NCI-H748 (cell line): ENCODE measurements around the gene GPR158.

Experiments used
- DNase-seq: peaks from one replicate; lab custom pipeline; 2025; ENCODE audit not compliant: unreplicated experiment; lab: John Stamatoyannopoulos, UW

The GPR158 gene

GRCh38 chr10:25388188-25388861 is 213.5 kb downstream of the GPR158 start:
- DNase-seq: no peak

GRCh38 chr10:25388862-25389206 is 214.0 kb downstream of the GPR158 start:
- no peak for DNase-seq

- no peak for DNase-seq
Observed at GRCh38 chr10:25390733-25391132, 215.9 kb downstream of the GPR158 start.

DNA sequence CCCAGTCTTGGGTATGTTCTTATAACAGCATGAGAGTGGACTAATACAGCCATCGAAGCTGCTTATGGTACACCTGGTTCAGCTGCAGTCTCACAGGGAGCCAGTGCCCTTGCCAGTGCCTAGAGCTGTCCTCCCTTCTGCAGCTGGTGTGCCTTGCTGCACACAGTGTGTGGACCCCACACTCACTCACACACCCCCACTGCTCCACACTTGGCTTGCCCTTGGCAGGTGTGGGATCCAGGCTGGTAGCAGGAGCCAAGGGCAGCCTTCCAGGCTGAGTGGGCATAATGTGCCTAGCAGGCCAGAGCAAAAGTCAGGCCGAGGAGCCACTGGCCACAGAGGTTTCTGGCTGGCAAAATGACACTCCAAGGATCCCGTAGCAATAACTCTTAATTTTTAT is 217.3 kb downstream of the GPR158 start:
- no peak for DNase-seq

DNA sequence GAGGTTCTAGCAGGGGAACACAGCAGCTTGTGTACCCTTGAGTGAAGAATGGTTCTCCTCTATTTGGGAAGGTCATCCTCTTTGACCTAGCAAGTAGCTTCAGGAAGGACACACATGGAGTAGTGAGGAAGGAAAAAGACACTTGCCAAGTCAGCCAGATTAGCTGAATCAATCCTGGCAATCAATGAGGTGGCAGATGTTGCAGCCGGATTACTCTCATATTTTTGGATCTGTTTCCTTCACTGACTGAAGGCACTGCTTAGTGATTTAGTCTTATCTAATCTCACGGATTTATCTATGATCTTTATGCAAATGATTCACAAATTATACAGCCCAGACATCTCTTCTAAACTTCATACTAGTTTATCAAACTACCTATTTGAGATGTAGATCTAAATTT is 218.8 kb downstream of the GPR158 start:
- DNase-seq: no peak

DNA sequence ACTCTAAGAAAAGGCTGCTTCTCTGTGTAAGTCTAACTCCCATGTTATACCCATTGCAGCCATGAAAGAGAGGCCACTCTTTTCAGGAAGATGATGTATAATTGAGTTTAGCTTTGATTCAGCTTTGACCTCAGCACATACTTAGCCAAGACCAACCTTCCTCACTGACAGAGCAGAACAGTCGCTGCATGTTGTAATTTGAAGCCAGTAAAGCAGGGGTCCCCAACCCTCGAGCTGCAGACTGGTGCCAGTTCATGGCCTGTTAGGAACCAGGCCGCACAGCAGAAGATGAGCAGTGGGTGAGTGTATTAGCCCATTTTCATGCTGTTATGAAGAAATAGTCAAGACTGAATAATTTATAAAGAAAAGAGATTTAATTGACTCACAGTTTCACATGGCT is 223.9 kb downstream of the GPR158 start:
- DNase-seq: no peak

GRCh38 chr10:25405871-25406270 is 231.1 kb downstream of the GPR158 start:
- DNase-seq: no peak

DNA sequence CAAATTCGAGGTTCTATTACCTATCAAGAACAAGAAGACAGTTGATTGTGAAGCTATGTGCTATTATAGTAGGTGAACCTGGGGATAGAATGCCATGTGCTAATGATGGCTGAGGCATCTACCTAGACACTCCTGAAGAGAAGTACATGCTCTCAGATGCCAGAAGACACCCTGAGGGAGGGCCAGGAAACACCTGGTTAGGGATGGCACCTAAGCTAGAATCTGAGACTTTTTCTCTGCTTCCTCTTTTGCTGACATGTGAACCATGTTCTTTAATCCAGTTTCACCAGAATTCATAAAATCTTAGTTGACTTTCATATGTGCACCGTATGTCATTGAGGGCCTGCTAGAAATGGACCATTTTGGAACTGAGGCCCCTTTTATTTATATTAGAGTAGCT is 242.8 kb downstream of the GPR158 start:
- no peak for DNase-seq

- no peak for DNase-seq
Observed at GRCh38 chr10:25425776-25426175, 251.0 kb downstream of the GPR158 start.

DNA sequence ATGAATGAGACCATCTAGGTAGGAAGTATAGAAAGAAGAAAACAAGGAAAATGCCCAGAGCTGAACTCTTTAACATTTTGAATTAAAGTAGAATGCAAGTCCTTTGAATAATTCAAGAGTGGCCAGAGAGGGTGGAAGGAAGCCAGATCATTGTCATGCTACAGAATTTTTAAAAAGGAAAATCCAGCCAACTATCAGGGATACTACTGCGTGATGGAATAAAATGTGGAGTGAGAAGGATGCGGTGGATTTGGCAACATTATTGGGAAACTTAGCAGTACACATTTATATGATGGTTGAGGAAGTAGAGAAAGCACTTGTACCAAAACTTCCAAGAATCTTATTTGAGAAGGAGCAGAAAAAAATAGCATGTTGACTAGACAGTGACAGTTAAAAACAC is 261.6 kb downstream of the GPR158 start:
- no peak for DNase-seq

DNA sequence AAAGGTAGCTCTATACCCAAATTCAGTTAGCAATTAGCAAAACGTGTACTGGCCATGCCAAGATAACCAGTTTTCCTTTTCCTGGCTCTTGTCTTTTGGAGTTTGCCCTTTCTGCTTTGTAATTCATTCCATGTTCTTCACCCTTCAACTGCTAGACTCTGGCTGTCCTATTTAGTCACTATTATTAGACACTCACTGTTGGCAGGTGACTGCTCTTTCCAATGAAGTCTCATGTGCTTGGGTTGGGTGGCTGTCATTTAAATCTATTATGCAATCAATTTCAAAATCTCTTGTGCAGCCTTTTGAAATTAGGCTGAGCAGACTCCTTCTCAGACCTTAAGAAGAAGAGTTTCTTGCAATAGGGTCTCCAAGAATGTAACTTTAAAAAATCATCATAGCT is 266.5 kb downstream of the GPR158 start:
- no peak for DNase-seq

DNA sequence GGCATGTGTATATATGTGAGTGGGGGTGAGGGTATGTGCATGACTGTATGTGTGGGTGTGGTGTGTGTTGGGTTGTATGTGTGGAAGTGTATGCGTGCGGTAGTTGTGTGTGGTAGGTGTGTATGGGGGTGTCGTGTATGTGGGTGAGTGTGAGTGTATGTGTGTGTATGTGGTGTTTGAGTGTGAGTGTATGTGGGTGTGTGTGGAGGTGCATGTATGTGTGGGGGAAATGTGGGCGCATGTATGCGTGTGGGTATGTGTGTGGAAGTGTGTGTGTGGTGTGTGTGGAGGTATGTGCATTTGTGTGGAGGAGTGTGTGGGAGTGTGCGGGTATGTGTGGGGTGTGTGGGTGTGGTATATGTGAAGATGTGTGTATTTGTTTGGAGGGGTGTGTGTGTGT is 269.5 kb downstream of the GPR158 start:
- no peak for DNase-seq

GRCh38 chr10:25451401-25451800 is 276.6 kb downstream of the GPR158 start:
- DNase-seq: no peak

GRCh38 chr10:25453619-25454018 is 278.8 kb downstream of the GPR158 start:
- DNase-seq: no peak

GRCh38 chr10:25455980-25456567 is 281.3 kb downstream of the GPR158 start:
- no peak for DNase-seq

DNA sequence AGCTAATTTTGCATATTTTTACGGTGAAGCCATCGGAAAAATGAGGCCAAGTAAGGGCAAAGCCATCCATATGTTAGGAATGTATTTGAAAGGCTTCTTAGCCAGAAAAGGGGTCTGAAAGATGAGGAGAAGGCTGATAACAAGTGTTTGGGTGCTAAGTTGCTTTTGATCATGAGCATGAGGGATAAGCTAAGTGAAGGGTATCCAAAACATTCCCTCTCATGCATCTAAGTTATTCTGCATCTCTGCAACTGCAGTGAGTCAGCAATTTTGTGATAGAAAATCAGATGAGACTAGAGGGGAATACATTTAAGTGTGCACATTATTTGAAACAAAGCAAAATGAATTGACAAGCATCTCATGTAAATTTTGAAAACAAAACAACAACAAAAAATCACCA is 282.8 kb downstream of the GPR158 start:
- DNase-seq: no peak

DNA sequence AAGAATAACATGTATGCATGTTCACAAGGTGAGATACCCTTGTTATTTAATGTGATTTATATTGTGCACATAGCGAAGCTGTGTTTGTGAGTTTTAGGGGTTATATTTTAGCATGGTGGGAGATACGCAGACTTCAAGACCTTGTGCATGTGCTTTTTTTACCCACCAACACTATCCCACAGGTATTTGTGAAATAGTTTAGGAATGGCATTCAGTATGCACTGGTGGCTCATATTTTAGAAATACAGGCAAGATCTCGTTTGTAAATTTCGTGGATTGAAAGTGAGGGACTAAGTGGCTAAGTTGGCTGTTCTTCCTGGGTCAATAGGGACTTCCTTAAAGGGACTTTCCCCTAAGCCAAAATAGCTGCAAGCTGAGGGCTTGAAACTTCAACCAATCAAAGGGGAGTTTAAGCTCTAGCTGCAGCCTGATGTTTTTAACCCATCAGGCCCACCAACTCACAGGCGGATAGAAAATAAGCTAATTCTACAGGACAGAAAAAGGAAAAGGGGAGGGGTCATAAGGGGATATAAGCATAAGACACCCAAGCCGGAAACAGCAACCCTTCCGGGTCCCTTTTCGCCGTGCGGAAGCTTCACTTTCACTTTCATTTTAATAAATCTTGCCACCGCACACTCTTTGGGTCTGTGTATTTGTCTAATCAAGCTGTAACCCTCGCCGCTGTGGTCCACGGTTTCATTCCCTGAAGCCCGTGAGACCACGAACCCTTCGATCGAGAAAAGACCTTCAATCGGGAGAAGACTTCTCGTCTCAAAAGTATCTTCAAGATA is 291.0 kb downstream of the GPR158 start:
- DNase-seq: peak; percentile 81

GRCh38 chr10:25467881-25468280 is 293.1 kb downstream of the GPR158 start:
- DNase-seq: no peak

GRCh38 chr10:25481467-25481866 is 306.7 kb downstream of the GPR158 start:
- no peak for DNase-seq

GRCh38 chr10:25483999-25484398 is 309.2 kb downstream of the GPR158 start:
- DNase-seq: no peak

DNA sequence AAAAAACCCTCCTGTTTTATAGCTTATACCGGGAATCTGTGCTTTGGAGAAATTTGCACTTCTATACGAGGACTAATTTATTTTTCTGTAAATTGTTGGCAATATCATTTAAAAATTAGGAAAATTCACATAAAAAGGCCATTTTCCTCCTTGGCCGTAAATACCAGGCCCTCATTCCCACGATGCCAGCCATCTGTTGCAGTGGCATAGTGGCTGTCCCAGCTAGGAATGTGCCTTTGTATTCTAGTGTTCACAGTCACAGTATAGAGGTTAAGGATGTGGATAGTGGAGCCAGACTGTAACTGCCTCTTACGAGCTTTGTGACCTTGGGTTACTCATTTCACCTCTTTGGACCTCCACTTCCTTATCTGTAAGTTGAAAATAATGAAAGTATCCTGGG is 312.5 kb downstream of the GPR158 start:
- no peak for DNase-seq

GRCh38 chr10:25492040-25492439 is 317.2 kb downstream of the GPR158 start:
- DNase-seq: no peak
